GM23338 (cell line): Measurements from ENCODE around the gene FSIP2. TPM values are rescaled to one million over a fixed set of nuclear protein-coding genes. Genes with fewer than 3 reads are reported as not detected.

Experiments used
- ATAC-seq: fragments of 200-7000 bp; cut with Tn5 transposase; 3 replicates; pipeline ENCODE4 v1.9.1; 2020
- DNase-seq: peaks from one replicate; pipeline ENCODE4 v3.0.0-alpha.2; 2015; ENCODE audit warnings: low spot score
- H2AFZ ChIP-seq: fragments of 200-600 bp; sonication (generic); 2 replicates; pipeline ENCODE4 v1.8.0; 2016; ENCODE audit warnings: antibody characterized with exemption, mild to moderate bottlenecking, moderate library complexity
- H3F3A ChIP-seq: fragments of 200-600 bp; sonication (generic); replicated peaks from 2 replicates; pipeline ENCODE4 v1.8.0; 2017; ENCODE audit warnings: antibody characterized with exemption, mixed run types, low read depth
- H3K27ac ChIP-seq: fragments of 200-600 bp; sonication (generic); 2 replicates; pipeline ENCODE4 v1.6.1; 2016; ENCODE audit warnings: low read depth
- H3K27me3 ChIP-seq: fragments of 200-600 bp; sonication (generic); 2 replicates; pipeline ENCODE4 v1.8.0; 2016; ENCODE audit warnings: mild to moderate bottlenecking, mixed run types, moderate library complexity; ENCODE audit not compliant: insufficient read depth
- H3K36me3 ChIP-seq: fragments of 200-600 bp; sonication (generic); 2 replicates; pipeline ENCODE4 v1.8.0; 2016; ENCODE audit warnings: mild to moderate bottlenecking; ENCODE audit not compliant: insufficient read depth
- H3K4me1 ChIP-seq: fragments of 200-600 bp; sonication (generic); 2 replicates; pipeline ENCODE4 v1.8.0; 2016; ENCODE audit warnings: mild to moderate bottlenecking, moderate library complexity; ENCODE audit not compliant: insufficient read depth
- H3K4me2 ChIP-seq: fragments of 200-600 bp; sonication (generic); 2 replicates; pipeline ENCODE4 v1.7.1; 2017; ENCODE audit warnings: mixed run types
- H3K4me3 ChIP-seq: fragments of 200-600 bp; sonication (generic); 2 replicates; pipeline ENCODE4 v1.6.1; 2016; ENCODE audit warnings: mixed run types
- H3K79me2 ChIP-seq: fragments of 200-600 bp; sonication (generic); replicated peaks from 2 replicates; pipeline ENCODE4 v1.8.0; 2017; ENCODE audit warnings: mild to moderate bottlenecking; ENCODE audit not compliant: insufficient read depth
- H3K9me2 ChIP-seq: fragments of 200-600 bp; sonication (generic); 2 replicates; pipeline ENCODE4 v1.8.0; 2017; ENCODE audit not compliant: insufficient read depth
- H4K20me1 ChIP-seq: fragments of 200-600 bp; sonication (generic); replicated peaks from 2 replicates; pipeline ENCODE4 v1.8.0; 2017; ENCODE audit warnings: mild to moderate bottlenecking; ENCODE audit not compliant: insufficient read depth
- H3K27ac Mint-ChIP-seq: 2 replicates; pipeline ENCODE4 v1.8.0; 2020; ENCODE audit warnings: inconsistent platforms, mild to moderate bottlenecking, moderate library complexity, mixed read lengths
- H3K27me3 Mint-ChIP-seq: 3 replicates; pipeline ENCODE4 v1.8.0; 2022; ENCODE audit warnings: low read depth, mild to moderate bottlenecking, moderate library complexity, mixed read lengths, inconsistent platforms; ENCODE audit not compliant: insufficient read depth, poor library complexity
- H3K36me3 Mint-ChIP-seq: 3 replicates; pipeline ENCODE4 v1.8.0; 2021; ENCODE audit warnings: low read depth, mild to moderate bottlenecking, inconsistent platforms, moderate library complexity, mixed read lengths
- H3K4me1 Mint-ChIP-seq: 3 replicates; pipeline ENCODE4 v1.8.0; 2020; ENCODE audit warnings: mild to moderate bottlenecking, inconsistent platforms, mixed read lengths
- H3K4me3 Mint-ChIP-seq: 3 replicates; pipeline ENCODE4 v1.8.0; 2021; ENCODE audit warnings: moderate library complexity, mild to moderate bottlenecking, inconsistent platforms, mixed read lengths
- H3K9me3 Mint-ChIP-seq: 3 replicates; pipeline ENCODE4 v1.8.0; 2020; ENCODE audit warnings: moderate library complexity, mild to moderate bottlenecking, inconsistent platforms, mixed read lengths
- CREB1 ChIP-seq: fragments of 250-450 bp; sonication (Bioruptor Pico); IDR thresholded peaks from 2 replicates; pipeline ENCODE4 v1.5.0; 2020; ENCODE audit warnings: low read depth, mild to moderate bottlenecking, moderate library complexity
- CTCF ChIP-seq, 2 experiments: fragments of 200-600 bp in 1 of 2; sonication (generic) in 1 of 2; conservative IDR thresholded peaks; 2 replicates each; pipeline versions ENCODE4 v1.5.1 to v1.6.1; 2016 to 2017; ENCODE audit warnings: antibody characterized with exemption in 2 of 2, low read depth in 2 of 2, mild to moderate bottlenecking in 2 of 2, moderate library complexity in 1 of 2
- EZH2 ChIP-seq: fragments of 200-600 bp; sonication (generic); IDR thresholded peaks from one replicate; pipeline ENCODE4 v1.8.0; 2017; ENCODE audit warnings: antibody characterized with exemption, mild to moderate bottlenecking, low read depth; ENCODE audit not compliant: unreplicated experiment
- EZH2phosphoT487 ChIP-seq: fragments of 200-600 bp; sonication (generic); IDR thresholded peaks from one replicate; pipeline ENCODE4 v1.8.1; 2018; ENCODE audit warnings: antibody characterized with exemption; ENCODE audit not compliant: unreplicated experiment
- JUNB ChIP-seq: IDR thresholded peaks from one replicate; pipeline ENCODE4 v1.6.1; 2016; ENCODE audit warnings: antibody characterized with exemption; ENCODE audit not compliant: unreplicated experiment
- NANOG ChIP-seq: IDR thresholded peaks from 2 replicates; pipeline ENCODE4 v1.6.1; 2016; ENCODE audit warnings: antibody characterized with exemption, borderline replicate concordance
- POLR2AphosphoS5 ChIP-seq: IDR thresholded peaks from 2 replicates; pipeline ENCODE4 v1.6.1; 2016; ENCODE audit warnings: antibody characterized with exemption, low read depth
- REST ChIP-seq: IDR thresholded peaks from one replicate; pipeline ENCODE4 v1.6.1; 2018; ENCODE audit warnings: antibody characterized with exemption; ENCODE audit not compliant: unreplicated experiment
- STAT1 ChIP-seq: IDR thresholded peaks from one replicate; pipeline ENCODE4 v1.6.1; 2016; ENCODE audit warnings: antibody characterized with exemption; ENCODE audit not compliant: unreplicated experiment
- ZNF114 ChIP-seq: fragments of 250-450 bp; sonication (Bioruptor Pico); IDR thresholded peaks from 2 replicates; pipeline ENCODE4 v1.5.0; 2020; ENCODE audit warnings: mild to moderate bottlenecking, moderate library complexity
- ZNF331 ChIP-seq: fragments of 250-450 bp; sonication (Bioruptor Pico); IDR thresholded peaks from 2 replicates; pipeline ENCODE4 v1.5.0; 2020; ENCODE audit warnings: low read depth, mild to moderate bottlenecking, moderate library complexity
- polyA plus RNA-seq: library from polyadenylated mRNA; unstranded; fragments of >200 nt; fragmentation: Nextera tagmentation; extraction: Ambion mirVana; gene quantifications from 2 replicates; pipeline ENCODE4 v1.2.1, GENCODE V29; 2016
- total RNA-seq: library from RNA; depleted of rRNA; stranded (reverse); fragments of >200 nt; shearing (Covaris generic); gene quantifications from 2 replicates; pipeline ENCODE4 v1.2.3, GENCODE V29; 2014
- TF ChIP-seq, protein P1 (sequence below): IDR thresholded peaks from 2 replicates; pipeline ENCODE4 v1.6.1; 2016; ENCODE audit warnings: antibody characterized with exemption

The FSIP2 gene
- total and polyA plus RNA-seq, 2 experiments from 2014 or later = 3.2 to 3.8 TPM

DNA sequence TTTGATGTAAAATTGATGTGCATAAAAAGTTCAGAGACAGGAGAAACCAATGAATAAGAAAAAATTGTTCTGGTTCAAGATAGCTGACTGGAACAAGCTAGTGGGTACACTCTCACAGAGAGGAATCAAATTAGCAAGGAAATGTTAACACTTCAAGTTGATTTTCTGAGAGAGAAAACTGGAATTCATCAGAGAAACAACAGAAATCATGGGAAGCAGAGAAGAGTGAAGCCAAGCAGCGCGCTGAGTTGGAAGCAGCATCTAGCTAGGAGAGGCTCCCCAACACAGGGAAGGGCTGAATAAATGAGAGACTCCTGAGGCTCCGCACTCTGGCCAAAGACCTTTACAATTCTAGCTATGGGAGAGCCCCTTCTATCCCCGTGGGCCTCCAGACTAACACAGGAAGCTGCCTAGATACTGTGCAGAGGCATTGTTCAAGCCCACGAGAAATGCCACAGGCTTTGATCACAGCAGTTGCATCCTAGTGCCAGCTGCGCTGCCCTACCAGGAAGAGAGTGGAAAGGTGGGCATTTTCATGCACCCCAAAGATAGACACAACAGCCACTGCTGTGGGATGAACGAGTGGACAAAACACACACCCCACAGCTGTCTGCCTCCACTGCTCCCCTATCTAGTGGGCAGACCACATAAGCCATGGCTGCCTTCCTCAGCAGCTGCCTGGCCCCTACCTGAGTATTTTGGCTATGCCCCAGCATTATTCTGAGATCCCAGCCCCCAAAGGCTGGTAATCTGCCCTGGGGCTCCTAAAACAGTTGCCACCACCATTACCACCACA is 136.7 kb downstream of the FSIP2 start (continued):
- TF ChIP-seq, protein P1, sequence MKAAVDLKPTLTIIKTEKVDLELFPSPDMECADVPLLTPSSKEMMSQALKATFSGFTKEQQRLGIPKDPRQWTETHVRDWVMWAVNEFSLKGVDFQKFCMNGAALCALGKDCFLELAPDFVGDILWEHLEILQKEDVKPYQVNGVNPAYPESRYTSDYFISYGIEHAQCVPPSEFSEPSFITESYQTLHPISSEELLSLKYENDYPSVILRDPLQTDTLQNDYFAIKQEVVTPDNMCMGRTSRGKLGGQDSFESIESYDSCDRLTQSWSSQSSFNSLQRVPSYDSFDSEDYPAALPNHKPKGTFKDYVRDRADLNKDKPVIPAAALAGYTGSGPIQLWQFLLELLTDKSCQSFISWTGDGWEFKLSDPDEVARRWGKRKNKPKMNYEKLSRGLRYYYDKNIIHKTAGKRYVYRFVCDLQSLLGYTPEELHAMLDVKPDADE = no peak
- TF ChIP-seq CREB1 = no peak
- TF ChIP-seq STAT1 = no peak
- TF ChIP-seq ZNF114 = no peak
- no peak for TF ChIP-seq EZH2

DNA sequence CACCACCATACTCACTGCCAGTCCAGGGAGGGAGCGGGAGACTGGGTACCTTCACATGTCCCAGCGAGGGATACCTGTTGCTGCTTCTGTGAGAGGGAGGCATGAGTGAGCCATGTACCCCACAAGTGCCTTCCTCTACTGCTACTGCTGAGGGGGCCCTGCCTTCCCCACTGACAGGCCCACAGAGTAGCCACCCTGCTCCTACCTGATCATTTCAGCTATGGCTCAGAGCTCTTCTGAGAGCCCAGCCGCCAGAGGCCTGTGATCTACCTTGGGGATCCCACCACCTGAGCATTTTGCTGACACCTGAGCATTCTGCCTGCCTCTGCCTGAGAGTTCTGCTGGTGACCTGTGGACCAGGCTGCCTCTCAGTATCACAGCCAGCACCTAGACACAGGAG is 137.6 kb downstream of the FSIP2 start:
- H3K9me3 Mint-ChIP-seq = no peaks in the 10 kb centered on the region
- H3K27me3 ChIP-seq = no peaks in the 10 kb centered on the region
- no peak overlapping the region for H3K4me2 ChIP-seq
- no peak overlapping the region for H3K4me3 Mint-ChIP-seq
- ATAC-seq (no peak), DNase-seq (no peak)
- H3K27ac ChIP-seq = no peak overlapping the region
- H2AFZ ChIP-seq = no peak overlapping the region
- H3K36me3 Mint-ChIP-seq = no peaks in the 10 kb centered on the region
- H4K20me1 ChIP-seq = no peaks in the 10 kb centered on the region
- no peaks in the 10 kb centered on the region for H3K36me3 ChIP-seq
- H3K27ac Mint-ChIP-seq = no peak overlapping the region
- no peaks in the 10 kb centered on the region for H3K9me2 ChIP-seq
- H3K4me3 ChIP-seq = no peak overlapping the region
- no peaks in the 10 kb centered on the region; the same call in 2 of the 3 replicates for H3K4me1 Mint-ChIP-seq
- no peaks in the 10 kb centered on the region for H3K79me2 ChIP-seq
- no peaks in the 10 kb centered on the region for H3K4me1 ChIP-seq
- no peaks in the 10 kb centered on the region for H3K27me3 Mint-ChIP-seq
- H3F3A ChIP-seq = no peaks in the 10 kb centered on the region
- no peak for TF ChIP-seq REST
- no peak for TF ChIP-seq CTCF (conservative IDR thresholded peaks at IDR 0.05; ENCODE audit: low read depth in 2 of 2)
- no peak for TF ChIP-seq EZH2phosphoT487
- TF ChIP-seq ZNF331 (CRISPR knock-in tag) = no peak
- TF ChIP-seq POLR2AphosphoS5 = no peak
- TF ChIP-seq CREB1 = no peak
- no peak for TF ChIP-seq JUNB
- TF ChIP-seq NANOG = no peak
- TF ChIP-seq ZNF114 = no peak
- no peak for TF ChIP-seq STAT1
- TF ChIP-seq EZH2 = no peak
